ENCODE data around the gene KDM7A. TPM values are rescaled to one million over a fixed set of nuclear protein-coding genes. Genes with fewer than 3 reads are reported as not detected.
"Not testable (repeated sequence)": the region's sequence is repeated elsewhere in the genome, so short reads cannot be mapped to it uniquely, and the experiment has no call there.

Gene KDM7A
- total RNA-seq, 1 experiment from 2014 or later, result 12.2 TPM

GRCh38 chr7:140121326-140121725 is 55.5 kb downstream of the KDM7A start:
- no peak for ATAC-seq
- no peaks in the 10 kb centered on the region for H3K27me3 Mint-ChIP-seq (ENCODE audit: low read depth)

GRCh38 chr7:140114817-140115216 is 62.0 kb downstream of the KDM7A start:
- H3K27me3 Mint-ChIP-seq (ENCODE audit: low read depth); CTCF ChIA-PET; H3K4me1 Mint-ChIP-seq; H3K4me3 Mint-ChIP-seq; H3K27ac Mint-ChIP-seq; DNase-seq (ENCODE audit: low spot score); ATAC-seq; POLR2A ChIA-PET: not testable (repeated sequence)
- peaks cover 63% of the 10 kb centered on the region for H3K36me3 Mint-ChIP-seq
- H3K9me3 Mint-ChIP-seq, result peaks cover 12% of the 10 kb centered on the region

More at GRCh38 chr7:140121326-140121725, 55.5 kb downstream of the KDM7A start:
- Mint-ChIP-seq H3K9me3 (no peaks in the 10 kb centered on the region), H3K27ac (no peak overlapping the region), H3K4me1 (no peaks in the 10 kb centered on the region), H3K36me3 (peaks cover 16% of the 10 kb centered on the region), H3K4me3 (no peak overlapping the region)
- CTCF ChIA-PET, result no interaction called here
- no peak for DNase-seq (ENCODE audit: low spot score)
- POLR2A ChIA-PET, result no interaction called here
- TF ChIP-seq ZBTB21 (CRISPR knock-in tag; IDR thresholded peaks at IDR 0.05; ENCODE audit: borderline replicate concordance) (no peak), CDX4 (CRISPR knock-in tag; IDR thresholded peaks at IDR 0.05; ENCODE audit: borderline replicate concordance) (no peak), CREM (CRISPR knock-in tag; IDR thresholded peaks at IDR 0.05) (no peak), ZNF138 (CRISPR knock-in tag; conservative IDR thresholded peaks at IDR 0.05) (no peak), STAT6 (CRISPR knock-in tag; conservative IDR thresholded peaks at IDR 0.05; ENCODE audit: low read depth) (no peak), ZSCAN18 (CRISPR knock-in tag; IDR thresholded peaks at IDR 0.05) (no peak), ZNF396 (CRISPR knock-in tag; IDR thresholded peaks at IDR 0.05; ENCODE audit: borderline replicate concordance) (no peak), NFYB (CRISPR knock-in tag; conservative IDR thresholded peaks at IDR 0.05; ENCODE audit: low read depth) (no peak), NFE2L1 (CRISPR knock-in tag; IDR thresholded peaks at IDR 0.05) (no peak), GRHL2 (CRISPR knock-in tag; IDR thresholded peaks at IDR 0.05; ENCODE audit: insufficient replicate concordance, severe bottlenecking) (no peak), FOXP1 (CRISPR knock-in tag; IDR thresholded peaks at IDR 0.05; ENCODE audit: borderline replicate concordance) (no peak), MAX (CRISPR knock-in tag; IDR thresholded peaks at IDR 0.05) (no peak), FOXP4 (CRISPR knock-in tag; IDR thresholded peaks at IDR 0.05) (no peak), OVOL2 (CRISPR knock-in tag; IDR thresholded peaks at IDR 0.05; ENCODE audit: borderline replicate concordance) (no peak), SP1 (CRISPR knock-in tag; conservative IDR thresholded peaks at IDR 0.05) (no peak)

GRCh38 chr7:140108777-140109176 is 68.0 kb downstream of the KDM7A start:
- H3K27me3 Mint-ChIP-seq (ENCODE audit: low read depth); CTCF ChIA-PET; DNase-seq (ENCODE audit: low spot score); H3K4me1 Mint-ChIP-seq; POLR2A ChIA-PET; H3K4me3 Mint-ChIP-seq; H3K27ac Mint-ChIP-seq; ATAC-seq: not testable (repeated sequence)
- peaks cover 76% of the 10 kb centered on the region for H3K36me3 Mint-ChIP-seq
- peaks cover 40% of the 10 kb centered on the region for H3K9me3 Mint-ChIP-seq
